Effector memory CD4-positive, alpha-beta T cell (primary cell): ENCODE data around the gene REST.
A peak's percentile ranks its signal among the peaks of the same experiment; 100 is the strongest.
"Not testable (repeated sequence)": the region's sequence is repeated elsewhere in the genome, so short reads cannot be mapped to it uniquely, and the experiment has no call there.

Experiments
- DNase-seq, 3 donors: peaks; one replicate each; pipeline ENCODE4 v3.0.0-alpha.2; 2020
- H3K27ac ChIP-seq: 2 replicates; pipeline ENCODE4 v1.7.0; 2013; ENCODE audit warnings: mild to moderate bottlenecking, low read length, moderate library complexity; ENCODE audit not compliant: insufficient read depth, poor library complexity, severe bottlenecking
- H3K27me3 ChIP-seq: replicated peaks from 2 replicates; pipeline ENCODE4 v1.7.0; 2013; ENCODE audit warnings: mild to moderate bottlenecking, low read length; ENCODE audit not compliant: insufficient read depth, control insufficient read depth, poor library complexity, severe bottlenecking
- H3K36me3 ChIP-seq: 2 replicates; pipeline ENCODE4 v1.7.0; 2013; ENCODE audit warnings: mild to moderate bottlenecking, low read length, moderate library complexity; ENCODE audit not compliant: control insufficient read depth, insufficient read depth
- H3K4me1 ChIP-seq: 2 replicates; pipeline ENCODE4 v1.7.0; 2013; ENCODE audit warnings: low read length, mild to moderate bottlenecking; ENCODE audit not compliant: control insufficient read depth, insufficient read depth, poor library complexity, severe bottlenecking
- H3K4me3 ChIP-seq: 2 replicates; pipeline ENCODE4 v1.7.0; 2013; ENCODE audit warnings: low read length, low read depth, mild to moderate bottlenecking; ENCODE audit not compliant: insufficient read depth, poor library complexity, severe bottlenecking
- H3K9me3 ChIP-seq: 2 replicates; pipeline ENCODE4 v1.7.0; 2013; ENCODE audit warnings: mild to moderate bottlenecking, low read length, moderate library complexity; ENCODE audit not compliant: control insufficient read depth

REST gene

DNA sequence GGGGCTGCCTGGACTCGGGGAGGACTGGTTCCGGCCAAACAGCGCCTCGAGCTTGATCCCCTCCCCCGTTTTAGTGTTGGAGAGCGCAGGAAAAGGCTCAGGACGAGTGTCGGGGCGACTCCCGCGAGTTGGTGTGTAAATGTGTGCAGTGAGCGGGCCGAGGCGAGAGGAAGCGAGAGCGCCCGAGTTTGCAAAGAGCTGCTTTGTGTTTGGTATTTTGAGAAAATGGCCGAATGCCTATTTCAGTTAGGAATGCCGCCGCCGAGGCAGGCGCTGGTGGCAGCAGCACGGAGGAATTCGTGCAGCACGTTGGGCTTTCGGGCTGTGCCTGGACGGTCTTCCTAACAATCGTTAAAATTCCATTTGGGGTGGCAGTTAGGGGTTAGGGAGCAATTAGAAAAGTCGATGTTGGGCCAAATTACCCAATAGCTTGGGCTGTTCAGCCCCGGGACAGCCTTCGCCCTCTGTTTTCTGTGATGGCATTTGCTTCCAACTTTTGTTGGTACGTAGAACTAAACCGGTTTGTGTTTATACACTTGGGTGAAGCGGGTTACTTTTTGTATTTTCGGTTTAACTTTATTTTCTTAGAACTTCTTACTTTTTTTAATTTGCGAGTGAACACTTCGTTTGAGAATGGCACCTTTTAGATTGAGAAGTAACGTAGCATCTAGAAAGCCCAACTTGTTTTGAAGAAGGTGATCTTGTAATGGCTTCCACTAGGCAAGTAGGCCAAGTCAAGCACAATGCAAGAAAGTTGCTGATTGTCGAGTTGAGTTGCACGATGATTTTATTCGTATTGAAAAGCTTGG lies 1.6 kb downstream of the REST start:
- H3K27ac ChIP-seq: peak overlapping the region; percentile 91
- H3K4me3 ChIP-seq: peak overlapping the region; percentile 98
- H3K27me3 ChIP-seq: no peaks in the 10 kb centered on the region
- H3K36me3 ChIP-seq: no peaks in the 10 kb centered on the region
- DNase-seq: peak in 2 of 3 donors; percentile 18 to 32
- H3K9me3 ChIP-seq: no peaks in the 10 kb centered on the region
- peaks cover 34% of the 10 kb centered on the region for H3K4me1 ChIP-seq

DNA sequence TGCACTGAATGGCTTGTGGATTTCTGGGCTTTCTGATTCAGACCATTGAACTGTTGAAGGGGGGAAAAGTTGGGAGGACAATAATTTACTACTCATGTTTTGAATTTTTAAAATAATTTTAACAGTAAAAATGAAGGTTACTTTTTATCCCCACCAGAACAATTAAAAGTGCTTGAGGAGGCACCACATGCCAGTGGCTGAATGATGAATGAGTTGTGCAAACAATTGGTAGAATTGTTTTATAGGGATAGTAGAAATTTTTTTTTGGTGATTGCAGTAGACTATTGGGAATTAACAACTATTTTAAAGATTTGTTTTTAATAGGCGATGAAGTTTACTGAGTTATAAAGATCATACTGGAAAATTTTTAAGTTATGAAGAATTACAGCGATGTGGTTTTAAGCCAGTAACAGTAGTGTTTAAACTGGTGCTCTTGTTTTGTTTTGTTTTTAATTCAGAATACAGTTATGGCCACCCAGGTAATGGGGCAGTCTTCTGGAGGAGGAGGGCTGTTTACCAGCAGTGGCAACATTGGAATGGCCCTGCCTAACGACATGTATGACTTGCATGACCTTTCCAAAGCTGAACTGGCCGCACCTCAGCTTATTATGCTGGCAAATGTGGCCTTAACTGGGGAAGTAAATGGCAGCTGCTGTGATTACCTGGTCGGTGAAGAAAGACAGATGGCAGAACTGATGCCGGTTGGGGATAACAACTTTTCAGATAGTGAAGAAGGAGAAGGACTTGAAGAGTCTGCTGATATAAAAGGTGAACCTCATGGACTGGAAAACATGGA lies 2.7 kb downstream of the REST start:
- Histone ChIP-seq H3K4me3 (peak overlapping the region; percentile 98), H3K9me3 (no peaks in the 10 kb centered on the region), H3K4me1 (peaks cover 35% of the 10 kb centered on the region), H3K27me3 (no peaks in the 10 kb centered on the region), H3K36me3 (no peaks in the 10 kb centered on the region), H3K27ac (peak overlapping the region; percentile 91)
- no peak for DNase-seq

DNA sequence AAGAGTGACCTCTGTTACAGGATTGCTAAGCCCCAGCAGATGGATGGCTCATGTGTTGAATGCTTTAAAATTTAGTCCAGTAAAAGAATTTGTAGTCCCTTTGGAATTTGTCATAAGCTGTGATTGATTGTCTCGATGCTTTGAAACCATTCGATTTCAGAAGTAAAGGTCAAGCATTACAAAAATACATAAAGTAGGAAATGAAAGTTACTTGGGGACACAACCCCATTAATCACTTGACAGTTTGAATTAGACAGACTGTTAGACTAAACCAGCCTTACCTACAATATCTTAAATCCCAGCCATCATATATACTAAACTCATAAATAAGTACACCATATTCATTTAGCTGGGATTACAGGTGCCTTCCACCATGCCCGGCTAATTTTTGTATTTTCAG lies 6.6 kb downstream of the REST start:
- DNase-seq: no peak
- Histone ChIP-seq H3K36me3 (peaks cover 9% of the 10 kb centered on the region), H3K9me3 (no peaks in the 10 kb centered on the region), H3K4me3 (no peak overlapping the region), H3K27ac (no peak overlapping the region), H3K4me1 (peaks cover 39% of the 10 kb centered on the region), H3K27me3 (no peaks in the 10 kb centered on the region)

DNA sequence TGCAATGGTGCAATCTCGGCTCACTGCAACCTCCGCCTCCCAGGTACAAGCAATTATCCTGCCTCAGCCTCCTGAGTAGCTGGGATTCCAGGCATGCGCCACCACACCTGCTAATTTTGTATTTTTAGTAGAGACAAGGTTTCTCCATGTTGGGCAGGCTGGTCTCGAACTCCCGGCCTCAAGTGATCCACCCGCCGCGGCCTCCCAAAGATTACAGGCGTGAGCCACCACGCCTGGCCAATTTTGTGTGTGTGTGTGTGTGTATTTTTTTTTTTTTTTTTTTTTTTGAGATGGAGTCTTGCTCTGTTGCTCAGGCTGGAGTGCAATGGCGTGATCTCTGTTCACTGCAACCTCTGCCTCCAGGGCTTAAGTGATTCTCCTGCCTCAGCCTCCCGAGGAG lies 7.3 kb downstream of the REST start:
- H3K36me3 ChIP-seq, H3K27me3 ChIP-seq, DNase-seq, H3K4me3 ChIP-seq, H3K9me3 ChIP-seq, H3K27ac ChIP-seq: not testable (repeated sequence)
- H3K4me1 ChIP-seq: peaks cover 36% of the 10 kb centered on the region

DNA sequence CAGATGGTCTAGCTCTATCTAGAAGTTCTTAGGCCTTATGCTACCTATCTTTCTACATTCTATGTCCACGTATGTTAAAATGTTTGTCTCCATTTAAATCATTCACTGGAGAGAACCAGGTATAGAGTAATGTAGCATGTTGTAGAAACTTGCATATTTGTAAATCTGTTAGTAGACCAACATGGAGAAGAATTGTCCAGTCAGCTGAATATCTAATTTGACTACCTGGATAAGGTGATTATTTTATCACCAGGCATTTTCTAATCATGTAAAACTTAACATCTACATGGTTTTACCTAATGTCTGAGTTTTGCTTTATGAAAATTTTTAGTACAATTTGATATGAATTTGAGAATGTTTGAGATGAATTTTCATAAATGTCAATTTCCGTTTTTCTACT lies 19.5 kb downstream of the REST start:
- H3K27ac ChIP-seq: no peak overlapping the region
- no peak overlapping the region for H3K4me3 ChIP-seq
- no peak for DNase-seq
- no peaks in the 10 kb centered on the region for H3K4me1 ChIP-seq
- peaks cover 51% of the 10 kb centered on the region for H3K36me3 ChIP-seq
- no peaks in the 10 kb centered on the region for H3K27me3 ChIP-seq
- no peaks in the 10 kb centered on the region for H3K9me3 ChIP-seq

DNA sequence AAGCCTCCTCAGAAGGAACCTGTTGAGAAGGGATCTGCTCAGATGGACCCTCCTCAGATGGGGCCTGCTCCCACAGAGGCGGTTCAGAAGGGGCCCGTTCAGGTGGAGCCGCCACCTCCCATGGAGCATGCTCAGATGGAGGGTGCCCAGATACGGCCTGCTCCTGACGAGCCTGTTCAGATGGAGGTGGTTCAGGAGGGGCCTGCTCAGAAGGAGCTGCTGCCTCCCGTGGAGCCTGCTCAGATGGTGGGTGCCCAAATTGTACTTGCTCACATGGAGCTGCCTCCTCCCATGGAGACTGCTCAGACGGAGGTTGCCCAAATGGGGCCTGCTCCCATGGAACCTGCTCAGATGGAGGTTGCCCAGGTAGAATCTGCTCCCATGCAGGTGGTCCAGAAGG lies 22.9 kb downstream of the REST start:
- Histone ChIP-seq H3K36me3 (peaks cover 36% of the 10 kb centered on the region), H3K9me3 (no peaks in the 10 kb centered on the region), H3K4me3 (no peak overlapping the region), H3K4me1 (no peaks in the 10 kb centered on the region), H3K27me3 (no peaks in the 10 kb centered on the region), H3K27ac (no peak overlapping the region)
- no peak for DNase-seq

DNA sequence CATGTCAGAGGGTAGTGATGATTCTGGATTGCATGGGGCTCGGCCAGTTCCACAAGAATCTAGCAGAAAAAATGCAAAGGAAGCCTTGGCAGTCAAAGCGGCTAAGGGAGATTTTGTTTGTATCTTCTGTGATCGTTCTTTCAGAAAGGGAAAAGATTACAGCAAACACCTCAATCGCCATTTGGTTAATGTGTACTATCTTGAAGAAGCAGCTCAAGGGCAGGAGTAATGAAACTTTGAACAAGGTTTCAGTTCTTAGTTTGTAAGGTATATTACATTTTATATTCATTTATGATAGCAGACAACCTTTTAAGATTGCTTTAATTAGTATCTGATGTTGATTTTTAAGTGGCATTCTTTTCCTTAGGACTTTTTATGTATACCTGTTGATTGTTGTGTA lies 24.2 kb downstream of the REST start:
- H3K27me3 ChIP-seq: no peaks in the 10 kb centered on the region
- H3K4me1 ChIP-seq: no peaks in the 10 kb centered on the region
- H3K9me3 ChIP-seq: no peaks in the 10 kb centered on the region
- H3K4me3 ChIP-seq: no peak overlapping the region
- peaks cover 35% of the 10 kb centered on the region for H3K36me3 ChIP-seq
- DNase-seq: no peak
- H3K27ac ChIP-seq: no peak overlapping the region

DNA sequence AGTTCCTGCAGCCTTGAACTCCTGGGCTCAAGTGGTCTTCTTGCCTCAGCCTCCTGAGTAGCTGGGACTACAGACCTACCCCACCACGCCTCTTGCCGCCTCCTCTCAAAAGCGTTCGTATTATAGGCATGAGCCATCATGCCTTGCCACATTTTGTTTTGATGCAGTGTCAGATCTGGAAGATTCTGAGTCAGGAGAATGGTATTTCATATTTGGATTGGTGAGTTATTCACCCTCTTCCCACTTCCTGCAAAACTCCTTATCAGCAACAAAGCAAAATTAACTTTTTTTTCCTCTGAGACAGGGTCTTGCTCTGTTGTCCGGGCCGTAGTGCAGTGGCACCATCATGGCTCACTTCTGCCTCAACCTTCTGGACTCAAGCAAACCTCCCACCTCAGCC lies 29.6 kb downstream of the REST start:
- Histone ChIP-seq H3K4me1 (no peaks in the 10 kb centered on the region), H3K4me3 (no peak overlapping the region), H3K27ac (no peak overlapping the region), H3K27me3 (no peaks in the 10 kb centered on the region), H3K9me3 (no peaks in the 10 kb centered on the region), H3K36me3 (peaks cover 6% of the 10 kb centered on the region)
- no peak for DNase-seq

DNA sequence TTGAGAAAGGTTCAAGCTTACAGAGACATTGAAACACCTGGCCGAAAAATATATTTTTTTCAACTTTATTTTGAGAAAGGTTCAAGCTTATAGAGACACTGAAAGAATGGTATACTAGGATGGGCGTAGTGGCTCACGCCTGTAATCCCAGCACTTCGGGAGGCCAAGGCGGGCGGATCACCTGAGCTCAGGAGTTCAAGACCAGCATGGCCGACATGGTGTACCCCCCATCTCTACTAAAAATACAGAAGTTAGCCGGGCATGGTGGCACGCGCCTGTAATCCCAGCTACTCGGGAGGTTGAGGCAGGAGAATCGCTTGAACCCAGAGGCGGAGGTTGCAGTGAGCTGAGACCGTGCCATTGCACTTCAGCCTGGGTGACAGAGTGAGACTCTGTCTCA lies 32.1 kb downstream of the REST start:
- H3K27ac ChIP-seq, DNase-seq, H3K4me1 ChIP-seq, H3K36me3 ChIP-seq, H3K4me3 ChIP-seq, H3K9me3 ChIP-seq, H3K27me3 ChIP-seq: not testable (repeated sequence)

DNA sequence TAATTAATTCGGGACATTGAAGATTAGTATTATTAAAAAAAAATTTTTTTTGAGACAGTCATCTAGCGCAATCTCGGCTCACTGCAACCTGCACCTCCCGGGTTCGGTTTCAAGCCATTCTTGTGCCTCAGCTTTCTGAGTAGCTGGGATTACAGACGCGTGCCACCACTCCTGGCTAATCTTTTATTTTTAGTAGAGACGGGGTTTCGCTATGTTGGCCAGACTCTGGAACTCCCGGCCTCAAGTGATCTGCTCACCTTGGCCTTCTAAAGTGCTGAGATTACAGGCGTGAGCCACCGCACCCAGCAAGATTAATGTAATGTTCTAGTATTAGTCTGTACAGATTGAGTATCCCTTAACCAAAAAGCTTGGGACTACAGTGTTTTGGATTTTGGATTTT lies 32.7 kb downstream of the REST start:
- no peak overlapping the region for H3K27ac ChIP-seq

More for the DNA sequence above, 32.7 kb downstream of the REST start:
- H3K4me3 ChIP-seq: no peak overlapping the region
- no peaks in the 10 kb centered on the region for H3K4me1 ChIP-seq
- no peak for DNase-seq
- H3K36me3 ChIP-seq: peaks cover 5% of the 10 kb centered on the region
- H3K27me3 ChIP-seq: no peaks in the 10 kb centered on the region
- H3K9me3 ChIP-seq: no peaks in the 10 kb centered on the region
